LNCAP (cell line): ENCODE measurements around the gene MYLK.

Experiments used
- CTCF ChIP-seq: fragments of 450-650 bp; IDR thresholded peaks from 2 replicates; pipeline ENCODE4 v1.5.1; 2017; ENCODE audit warnings: mild to moderate bottlenecking

Gene MYLK

GRCh38 chr3:123657111-123657510, 227.0 kb downstream of the MYLK start:
- no peak for TF ChIP-seq CTCF

GRCh38 chr3:123656691-123657090, 227.4 kb downstream of the MYLK start:
- no peak for TF ChIP-seq CTCF

- no peak for TF ChIP-seq CTCF
Measured at GRCh38 chr3:123656274-123656673, 227.9 kb downstream of the MYLK start.

- no peak for TF ChIP-seq CTCF
Measured at GRCh38 chr3:123655400-123655799, 228.7 kb downstream of the MYLK start.

GRCh38 chr3:123653221-123653682, 230.9 kb downstream of the MYLK start:
- no peak for TF ChIP-seq CTCF

- peak; percentile 93 for TF ChIP-seq CTCF
Measured at GRCh38 chr3:123652342-123652984, 231.7 kb downstream of the MYLK start.

GRCh38 chr3:123651449-123652341, 232.4 kb downstream of the MYLK start:
- no peak for TF ChIP-seq CTCF
